ENCODE results near the gene MCL1. TPM values are rescaled to one million over a fixed set of nuclear protein-coding genes. Genes with fewer than 3 reads are reported as not detected.

Gene MCL1
- total RNA-seq, 1 experiment from 2014 or later: 126 TPM

DNA sequence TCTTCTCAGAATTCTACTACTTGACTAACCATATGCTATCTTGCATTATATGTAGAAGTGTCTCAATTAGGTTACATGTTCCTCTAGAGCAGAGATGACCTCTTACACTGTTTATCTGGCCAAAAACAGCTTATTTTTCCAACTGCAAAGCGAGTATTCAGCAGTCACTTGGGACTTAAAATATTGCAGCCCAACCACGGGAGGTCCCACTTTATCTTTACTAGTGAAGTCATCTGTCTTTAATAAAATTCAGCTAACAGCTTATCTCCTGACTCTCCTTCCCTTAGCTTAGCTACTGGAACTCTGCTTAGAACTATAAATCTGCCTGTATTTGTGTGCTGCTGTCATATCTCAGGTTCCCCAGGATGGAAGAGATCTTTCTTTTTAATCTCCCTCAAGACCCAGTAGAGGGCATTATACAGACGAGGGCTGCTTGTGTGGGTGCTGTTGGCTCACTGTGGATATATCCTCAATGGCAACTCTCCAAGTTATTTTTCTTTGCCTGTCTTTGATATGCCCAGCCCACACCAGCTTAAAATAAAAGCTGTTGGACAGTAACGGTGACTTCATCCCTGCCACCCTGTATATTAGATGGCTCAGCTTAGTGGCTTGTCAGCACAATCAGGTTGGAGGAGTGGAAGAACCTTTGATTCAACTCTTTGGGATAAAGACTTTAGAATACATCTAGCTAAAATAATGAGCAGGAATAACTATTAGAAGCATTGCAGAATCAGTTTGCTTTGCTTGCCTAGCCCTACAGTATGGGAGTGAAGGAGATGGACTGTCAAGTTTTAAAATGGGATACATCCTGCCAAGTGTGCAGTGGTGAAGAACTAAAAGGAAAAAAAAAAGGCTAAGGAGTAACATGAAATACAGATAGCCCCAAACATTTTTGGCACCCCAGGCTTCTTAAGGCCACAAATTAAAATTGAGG is 40.4 kb upstream of the MCL1 start:
- DNase-seq (ENCODE audit: low read depth, low spot score) (no peak), ATAC-seq (peak; percentile 75)
- no peak overlapping the region for H3K27ac ChIP-seq (ENCODE audit: low read length)
- peaks cover 19% of the 10 kb centered on the region for H3K36me3 ChIP-seq (ENCODE audit: control insufficient read depth, insufficient read depth, low read length)
- intact Hi-C loops (cut with micrococcal nuclease; ENCODE audit: unreplicated experiment) (loop anchor here (5.0 kb wide), 1 partner anchor 58 kb away; no protein-coding TSS in a partner anchor), in situ Hi-C loops (cut with HindIII; ENCODE audit: low pct_unique_long_range_greater_than_20kb, low sequenced_read_pairs) (no loop called here)
- BruUV-seq (replicated peaks): no TSS peak
- H3K4me3 ChIP-seq (ENCODE audit: low read depth in 2 of 2, low read length in 2 of 2): no peak overlapping the region
- ChIA-PET CTCF (interaction anchor here (0.5 kb wide), 1 partner anchor 41 kb away, joined by 4 read pairs; no protein-coding TSS in a partner anchor), POLR2A (interaction anchor here (0.6 kb wide), 1 partner anchor 15 kb away, joined by 4 read pairs; no protein-coding TSS in a partner anchor)
- TF ChIP-seq, protein P1, sequence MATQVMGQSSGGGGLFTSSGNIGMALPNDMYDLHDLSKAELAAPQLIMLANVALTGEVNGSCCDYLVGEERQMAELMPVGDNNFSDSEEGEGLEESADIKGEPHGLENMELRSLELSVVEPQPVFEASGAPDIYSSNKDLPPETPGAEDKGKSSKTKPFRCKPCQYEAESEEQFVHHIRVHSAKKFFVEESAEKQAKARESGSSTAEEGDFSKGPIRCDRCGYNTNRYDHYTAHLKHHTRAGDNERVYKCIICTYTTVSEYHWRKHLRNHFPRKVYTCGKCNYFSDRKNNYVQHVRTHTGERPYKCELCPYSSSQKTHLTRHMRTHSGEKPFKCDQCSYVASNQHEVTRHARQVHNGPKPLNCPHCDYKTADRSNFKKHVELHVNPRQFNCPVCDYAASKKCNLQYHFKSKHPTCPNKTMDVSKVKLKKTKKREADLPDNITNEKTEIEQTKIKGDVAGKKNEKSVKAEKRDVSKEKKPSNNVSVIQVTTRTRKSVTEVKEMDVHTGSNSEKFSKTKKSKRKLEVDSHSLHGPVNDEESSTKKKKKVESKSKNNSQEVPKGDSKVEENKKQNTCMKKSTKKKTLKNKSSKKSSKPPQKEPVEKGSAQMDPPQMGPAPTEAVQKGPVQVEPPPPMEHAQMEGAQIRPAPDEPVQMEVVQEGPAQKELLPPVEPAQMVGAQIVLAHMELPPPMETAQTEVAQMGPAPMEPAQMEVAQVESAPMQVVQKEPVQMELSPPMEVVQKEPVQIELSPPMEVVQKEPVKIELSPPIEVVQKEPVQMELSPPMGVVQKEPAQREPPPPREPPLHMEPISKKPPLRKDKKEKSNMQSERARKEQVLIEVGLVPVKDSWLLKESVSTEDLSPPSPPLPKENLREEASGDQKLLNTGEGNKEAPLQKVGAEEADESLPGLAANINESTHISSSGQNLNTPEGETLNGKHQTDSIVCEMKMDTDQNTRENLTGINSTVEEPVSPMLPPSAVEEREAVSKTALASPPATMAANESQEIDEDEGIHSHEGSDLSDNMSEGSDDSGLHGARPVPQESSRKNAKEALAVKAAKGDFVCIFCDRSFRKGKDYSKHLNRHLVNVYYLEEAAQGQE (IDR thresholded peaks at IDR 0.05; ENCODE audit: insufficient read depth in 1 of 2, low read depth in 2 of 2, low read length in 1 of 2): no peak
- TF ChIP-seq POLR2AphosphoS5 (IDR thresholded peaks at IDR 0.05; ENCODE audit: low read depth, low read length): no peak
- TF ChIP-seq SIN3A (IDR thresholded peaks at IDR 0.05; ENCODE audit: borderline replicate concordance, insufficient read depth, low read depth, low read length): no peak
- TF ChIP-seq, protein P2, sequence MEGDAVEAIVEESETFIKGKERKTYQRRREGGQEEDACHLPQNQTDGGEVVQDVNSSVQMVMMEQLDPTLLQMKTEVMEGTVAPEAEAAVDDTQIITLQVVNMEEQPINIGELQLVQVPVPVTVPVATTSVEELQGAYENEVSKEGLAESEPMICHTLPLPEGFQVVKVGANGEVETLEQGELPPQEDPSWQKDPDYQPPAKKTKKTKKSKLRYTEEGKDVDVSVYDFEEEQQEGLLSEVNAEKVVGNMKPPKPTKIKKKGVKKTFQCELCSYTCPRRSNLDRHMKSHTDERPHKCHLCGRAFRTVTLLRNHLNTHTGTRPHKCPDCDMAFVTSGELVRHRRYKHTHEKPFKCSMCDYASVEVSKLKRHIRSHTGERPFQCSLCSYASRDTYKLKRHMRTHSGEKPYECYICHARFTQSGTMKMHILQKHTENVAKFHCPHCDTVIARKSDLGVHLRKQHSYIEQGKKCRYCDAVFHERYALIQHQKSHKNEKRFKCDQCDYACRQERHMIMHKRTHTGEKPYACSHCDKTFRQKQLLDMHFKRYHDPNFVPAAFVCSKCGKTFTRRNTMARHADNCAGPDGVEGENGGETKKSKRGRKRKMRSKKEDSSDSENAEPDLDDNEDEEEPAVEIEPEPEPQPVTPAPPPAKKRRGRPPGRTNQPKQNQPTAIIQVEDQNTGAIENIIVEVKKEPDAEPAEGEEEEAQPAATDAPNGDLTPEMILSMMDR (IDR thresholded peaks at IDR 0.05): no peak
- TF ChIP-seq TCF7L2 (IDR thresholded peaks at IDR 0.05; ENCODE audit: low read depth, low read length): no peak
- H3K4me1 ChIP-seq (ENCODE audit: control insufficient read depth, insufficient read depth, low read length): peaks cover 2% of the 10 kb centered on the region; the same call in 1 of the 2 replicates
- H3K9me3 ChIP-seq (ENCODE audit: control insufficient read depth, insufficient read depth, low read depth, low read length): no peaks in the 10 kb centered on the region
- no peaks in the 10 kb centered on the region for H3K27me3 ChIP-seq (ENCODE audit: control insufficient read depth, insufficient read depth, low read length)

GRCh38 chr1:150615346-150616201 is 36.2 kb upstream of the MCL1 start:
- POLR2A ChIA-PET: interaction anchor here (0.6 kb wide), 2 partner anchors 15 to 27 kb away, joined by 3 to 11 read pairs; no protein-coding TSS in a partner anchor

More at GRCh38 chr1:150615346-150616201, 36.2 kb upstream of the MCL1 start:
- peak overlapping the region; percentile 40 for H3K27ac ChIP-seq (ENCODE audit: low read length)
- no peaks in the 10 kb centered on the region for H3K9me3 ChIP-seq (ENCODE audit: control insufficient read depth, insufficient read depth, low read depth, low read length)
- DNase-seq (ENCODE audit: low read depth, low spot score) (no peak), ATAC-seq (no peak)
- TF ChIP-seq, protein P1 (IDR thresholded peaks at IDR 0.05; ENCODE audit: insufficient read depth in 1 of 2, low read depth in 2 of 2, low read length in 1 of 2): no peak
- TF ChIP-seq POLR2AphosphoS5 (IDR thresholded peaks at IDR 0.05; ENCODE audit: low read depth, low read length) (no peak), TCF7L2 (IDR thresholded peaks at IDR 0.05; ENCODE audit: low read depth, low read length) (no peak), SIN3A (IDR thresholded peaks at IDR 0.05; ENCODE audit: borderline replicate concordance, insufficient read depth, low read depth, low read length) (no peak)
- TF ChIP-seq, protein P2 (IDR thresholded peaks at IDR 0.05): no peak
- intact Hi-C loops (cut with micrococcal nuclease; ENCODE audit: unreplicated experiment): no loop called here
- peaks cover 6% of the 10 kb centered on the region; the same call in 1 of the 2 replicates for H3K36me3 ChIP-seq (ENCODE audit: control insufficient read depth, insufficient read depth, low read length)
- in situ Hi-C loops (cut with HindIII; ENCODE audit: low pct_unique_long_range_greater_than_20kb, low sequenced_read_pairs): no loop called here
- H3K4me3 ChIP-seq (ENCODE audit: low read depth in 2 of 2, low read length in 2 of 2): no peak overlapping the region
- BruUV-seq (replicated peaks): TSS peak; percentile 23
- H3K4me1 ChIP-seq (ENCODE audit: control insufficient read depth, insufficient read depth, low read length): peaks cover 20% of the 10 kb centered on the region
- CTCF ChIA-PET: no interaction called here
- H3K27me3 ChIP-seq (ENCODE audit: control insufficient read depth, insufficient read depth, low read length): no peaks in the 10 kb centered on the region

Measured in Panc1 (cell line).